Hematopoietic multipotent progenitor cell treated with erythropoietin and hydrocortisone succinate and interleukin-3 and kit ligand, for 6 days (in vitro differentiated cells): Measurements from ENCODE around the gene CTSZ.
"Not testable (repeated sequence)": the region's sequence is repeated elsewhere in the genome, so short reads cannot be mapped to it uniquely, and the experiment has no call there.

Source experiments
- DNase-seq: peaks from one replicate; pipeline ENCODE4 v3.0.0-alpha.2; 2015

The CTSZ gene

DNA sequence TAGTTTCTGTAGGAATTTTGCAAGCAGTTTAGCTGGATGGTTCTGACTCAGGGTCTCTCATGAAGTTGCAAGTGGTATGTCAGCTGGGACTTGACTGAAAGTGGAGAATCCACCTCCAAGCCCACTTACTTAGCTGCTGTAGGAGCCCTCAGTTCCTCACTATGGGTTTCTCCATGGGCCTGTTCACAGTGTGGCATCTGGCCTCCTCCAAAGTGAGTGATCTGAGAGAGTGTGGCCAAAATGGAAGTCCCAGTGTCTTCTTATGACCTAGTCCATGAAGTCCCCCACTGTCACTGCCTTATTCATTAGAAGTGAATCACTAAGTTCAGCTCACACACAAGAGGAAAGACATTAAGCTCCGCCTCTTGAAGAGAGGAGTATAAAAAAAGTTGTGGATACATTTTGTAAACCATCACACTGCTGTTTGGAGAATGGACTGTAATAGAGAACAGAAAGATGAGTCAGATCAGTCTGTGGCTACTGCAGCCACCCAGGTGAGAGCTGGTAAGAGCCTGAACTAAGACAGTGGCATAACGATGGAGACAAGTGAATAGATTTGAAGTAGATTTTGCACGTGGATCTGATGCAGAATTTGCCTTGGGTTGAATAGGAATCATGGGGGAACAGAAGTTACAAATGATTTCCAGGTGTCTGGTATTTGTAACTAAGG lies 30.9 kb downstream of the CTSZ start:
- DNase-seq: no peak

DNA sequence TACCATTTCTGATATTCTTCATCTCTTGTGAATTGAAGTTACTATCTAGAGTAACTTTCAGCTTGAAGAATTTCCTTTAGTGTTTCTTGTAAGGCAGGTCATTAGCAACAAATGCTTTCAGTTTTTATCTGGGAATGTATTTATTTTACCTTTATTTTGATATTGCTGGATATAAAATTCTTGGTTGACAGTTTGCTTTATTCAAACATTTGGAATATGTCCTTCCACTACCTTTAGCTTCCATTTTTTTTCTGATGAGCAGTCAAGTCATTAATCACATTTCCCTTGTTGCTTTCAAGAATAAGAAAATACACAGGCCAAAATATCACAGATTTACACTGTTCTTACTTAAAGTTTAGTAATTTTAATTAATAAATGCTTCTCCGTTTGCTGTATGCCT lies 31.7 kb downstream of the CTSZ start:
- no peak for DNase-seq

DNA sequence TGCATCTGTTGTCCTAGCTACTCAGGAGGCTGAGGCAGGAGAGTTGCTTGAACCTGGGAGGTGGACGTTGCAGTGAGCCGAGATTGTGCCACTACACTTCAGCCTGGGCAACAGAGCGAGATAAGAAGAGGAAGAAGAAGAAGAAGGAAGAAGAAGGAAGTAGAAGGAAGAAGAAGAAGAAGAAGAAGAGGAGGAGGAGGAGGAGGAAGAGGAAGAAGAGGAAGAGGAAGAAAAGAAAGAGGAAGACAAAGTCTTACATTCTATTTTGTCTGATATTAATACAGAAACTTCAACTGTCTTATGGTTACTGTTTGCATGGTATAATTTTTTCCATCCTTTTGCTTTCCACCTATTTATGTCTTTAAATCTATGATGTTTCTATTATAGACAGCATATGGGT lies 33.2 kb downstream of the CTSZ start:
- DNase-seq: no peak

DNA sequence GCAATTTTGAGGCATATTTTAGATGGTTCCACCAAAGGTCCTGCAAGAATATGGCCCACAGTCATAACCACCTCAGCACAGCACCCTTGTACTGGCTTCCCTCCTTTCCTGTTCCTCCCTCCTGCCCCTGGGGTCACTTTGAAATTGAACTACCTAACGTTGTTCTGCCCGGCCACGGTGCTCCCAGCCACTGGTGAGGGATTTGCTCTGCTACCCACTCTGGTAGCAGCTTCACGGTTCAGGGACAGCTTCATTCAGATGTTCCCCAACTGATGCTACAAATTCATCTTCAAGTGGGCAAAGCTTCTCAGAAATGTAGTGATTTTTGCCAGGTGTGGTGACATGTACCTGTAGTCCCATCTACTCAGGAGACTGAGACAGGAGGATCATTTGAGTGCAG lies 33.9 kb downstream of the CTSZ start:
- no peak for DNase-seq

DNA sequence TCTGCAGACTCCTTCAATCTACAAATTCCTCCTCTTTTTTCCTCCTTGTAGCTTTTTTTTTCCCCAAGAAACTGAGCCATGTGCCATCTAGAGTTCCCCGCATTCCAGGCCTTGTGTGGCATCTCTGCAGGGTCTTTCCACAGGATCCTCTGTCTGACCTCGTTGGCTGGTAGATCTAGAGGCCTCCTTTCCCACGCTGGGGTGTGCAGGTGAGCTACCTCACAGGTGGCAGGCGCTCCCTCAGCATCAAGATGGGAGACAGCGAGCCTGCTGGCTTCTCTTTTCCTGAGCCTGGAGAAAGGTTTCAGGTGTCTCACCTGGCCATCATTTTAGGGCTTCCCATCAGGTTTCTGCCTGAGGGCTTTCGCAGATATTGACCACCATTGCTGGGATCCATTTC lies 35.6 kb downstream of the CTSZ start:
- no peak for DNase-seq

DNA sequence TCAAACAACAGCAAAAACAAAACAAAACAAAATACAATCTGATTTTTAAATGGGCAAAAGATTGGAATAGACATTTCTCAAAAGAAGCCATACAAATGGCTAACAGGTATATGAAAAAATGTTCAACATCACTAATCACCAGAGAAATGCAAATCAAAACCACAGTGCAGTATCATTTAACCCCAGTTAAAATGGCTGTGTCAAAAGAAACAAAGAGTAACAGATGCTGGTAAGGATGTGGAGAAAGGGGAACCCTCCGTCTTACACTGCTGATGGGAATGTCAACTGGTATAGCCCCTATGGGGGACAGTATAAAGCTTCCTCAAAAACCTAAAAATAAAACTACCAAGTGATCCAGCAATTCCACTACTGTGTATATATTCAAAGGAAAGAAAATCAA lies 36.9 kb downstream of the CTSZ start:
- no peak for DNase-seq

DNA sequence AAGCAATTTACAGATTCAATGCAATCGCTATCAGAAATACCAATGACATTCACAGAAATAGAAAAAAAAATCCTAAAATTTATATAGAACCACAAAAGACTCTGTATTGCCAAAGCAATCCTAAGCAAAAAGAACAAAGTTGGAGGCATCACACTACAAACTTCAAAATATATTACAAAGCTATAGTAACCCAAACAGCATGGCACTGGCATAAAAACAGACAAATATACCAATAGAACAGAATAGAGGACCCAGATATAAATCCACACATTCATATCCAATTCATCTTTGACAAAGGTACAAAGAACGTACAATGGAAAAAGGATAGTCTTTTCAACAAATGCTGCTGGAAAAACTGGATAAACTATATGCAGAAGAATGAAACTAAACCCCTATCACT lies 37.6 kb downstream of the CTSZ start:
- DNase-seq: no peak

DNA sequence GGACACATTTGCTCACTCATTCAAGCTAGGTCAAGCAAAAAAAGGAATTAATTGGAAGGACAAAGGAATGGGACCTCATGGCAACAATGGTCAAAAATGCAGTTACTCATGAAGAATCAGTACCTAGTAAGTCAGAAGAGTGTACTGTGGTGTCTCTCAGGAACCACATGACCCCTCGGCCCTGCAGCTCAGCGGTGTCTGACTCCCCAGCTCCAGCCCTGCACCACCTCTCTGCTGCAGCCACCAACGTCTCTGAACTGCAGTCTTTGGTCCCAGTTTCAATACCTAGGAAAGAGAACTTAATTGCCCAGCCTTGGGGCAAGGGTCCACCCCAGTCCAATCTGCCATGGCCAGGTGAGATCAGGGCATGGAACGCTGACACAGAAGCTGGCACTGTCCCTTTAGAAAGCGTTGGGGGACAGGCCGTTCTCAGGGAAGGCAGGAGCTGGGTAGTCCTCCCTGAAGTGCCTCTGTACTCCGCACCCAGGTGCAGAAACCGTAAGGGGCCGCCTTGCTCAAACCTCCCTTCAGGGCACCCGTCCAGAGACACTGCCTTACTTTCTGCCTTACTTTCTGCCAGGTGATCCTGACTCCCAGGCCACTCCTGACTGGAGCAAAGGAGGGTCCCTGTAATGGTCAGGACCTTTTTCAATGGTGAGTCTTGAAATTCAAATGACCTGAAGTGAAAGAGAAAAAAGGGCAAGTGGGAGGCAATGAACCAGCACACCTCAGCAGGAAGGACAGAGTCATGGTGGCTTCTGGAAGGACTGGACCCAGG lies 39.2 kb downstream of the CTSZ start:
- DNase-seq: no peak

DNA sequence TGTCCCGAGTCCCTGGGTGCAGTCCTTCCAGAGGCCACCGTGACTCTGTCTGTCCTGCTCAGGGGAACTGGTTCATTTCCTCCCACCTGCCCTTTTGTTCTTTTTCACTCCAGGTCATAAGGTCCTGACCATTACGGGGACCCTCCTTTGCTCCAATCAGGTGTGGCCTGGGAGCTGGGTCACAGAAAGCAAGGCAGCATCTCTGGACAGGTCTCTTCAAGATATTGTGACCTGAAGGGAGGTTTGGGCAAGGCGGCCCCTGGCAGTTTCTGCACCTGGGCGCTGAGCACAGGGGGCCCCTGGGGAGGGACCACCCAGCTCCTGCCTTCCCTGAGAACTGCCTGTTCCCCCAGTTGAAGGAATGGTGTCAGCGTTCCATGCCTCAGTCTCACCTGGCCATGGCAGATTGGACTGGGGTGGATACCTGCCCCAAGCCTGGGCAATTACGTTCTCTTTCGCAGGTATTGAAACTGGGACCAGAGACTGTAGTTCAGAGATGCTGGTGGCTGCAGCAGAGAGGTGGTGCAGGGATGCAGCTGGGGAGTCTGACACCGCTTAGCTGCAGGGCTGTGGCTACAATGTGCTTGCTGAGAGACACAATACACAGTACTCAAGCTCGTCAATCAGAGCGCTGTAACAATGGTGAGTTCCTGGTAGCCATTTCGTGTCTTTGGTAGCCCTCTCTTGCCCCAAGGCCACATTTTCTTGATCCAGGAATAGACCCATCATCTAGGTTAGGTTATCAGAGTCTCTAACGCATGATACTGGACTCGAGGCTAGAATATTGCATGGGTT lies 41.6 kb downstream of the CTSZ start:
- no peak for DNase-seq

DNA sequence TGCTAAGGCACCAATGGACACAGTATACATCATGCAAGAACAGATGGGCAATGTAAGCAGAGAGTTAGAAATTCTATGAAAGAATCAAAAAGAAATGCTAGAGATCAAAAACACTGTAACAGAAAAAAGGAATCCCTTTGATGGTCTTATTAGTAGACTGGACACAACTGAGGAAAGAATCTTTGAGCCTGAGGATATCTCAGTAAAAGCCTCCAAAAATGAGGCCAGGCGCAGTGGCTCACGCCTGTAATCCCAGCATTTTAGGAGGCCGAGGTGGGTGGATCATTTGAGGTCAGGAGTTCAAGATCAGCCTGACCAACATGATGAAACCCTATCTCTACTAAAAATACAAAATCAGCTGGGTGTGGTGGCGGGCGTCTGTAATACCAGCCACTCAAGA lies 43.1 kb downstream of the CTSZ start:
- not testable (repeated sequence) for DNase-seq

DNA sequence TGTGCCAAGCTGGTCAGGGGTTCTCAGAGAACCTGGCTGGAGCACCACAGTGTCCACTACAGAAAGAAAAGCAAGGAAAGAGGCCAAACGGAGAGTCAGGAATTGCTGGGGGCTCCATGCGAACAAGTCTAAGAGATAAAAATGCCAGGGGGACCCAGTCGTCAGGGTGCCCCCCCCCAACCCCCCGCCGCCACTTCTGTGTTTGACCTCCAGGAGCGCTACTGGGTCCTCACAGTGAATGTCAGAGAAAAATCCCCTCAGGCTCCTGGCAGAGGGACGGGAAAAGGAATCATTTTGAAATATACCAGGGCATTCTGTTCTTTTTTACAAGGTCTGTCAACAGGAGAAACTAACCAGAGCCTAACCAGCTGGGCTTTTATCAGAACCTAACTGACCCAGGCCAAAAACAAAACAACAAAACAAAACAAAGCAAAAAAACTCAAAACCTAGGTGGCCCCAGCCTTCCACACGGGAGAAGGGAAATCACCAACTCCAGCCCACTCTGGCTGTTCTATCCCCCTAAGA lies 43.9 kb downstream of the CTSZ start:
- no peak for DNase-seq

DNA sequence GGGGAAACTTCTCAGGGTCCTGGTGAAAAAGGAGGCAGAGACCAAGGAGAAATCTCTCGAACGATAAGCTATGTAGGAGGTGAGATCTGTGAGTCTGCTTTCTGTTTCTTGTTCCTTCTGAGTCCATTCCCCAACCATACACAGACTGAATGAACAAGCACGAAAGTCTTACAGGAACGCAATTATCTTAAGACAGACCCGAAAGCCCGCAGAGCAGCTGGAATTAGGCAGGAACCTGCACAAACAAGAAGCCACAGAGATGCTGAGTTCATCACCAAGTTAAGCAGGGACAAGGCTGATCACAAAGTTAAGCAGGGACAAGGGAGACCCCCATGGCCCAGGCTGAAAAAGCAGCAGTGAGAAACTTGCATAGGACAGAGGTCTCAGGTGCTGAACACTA lies 47.4 kb downstream of the CTSZ start:
- DNase-seq: no peak

DNA sequence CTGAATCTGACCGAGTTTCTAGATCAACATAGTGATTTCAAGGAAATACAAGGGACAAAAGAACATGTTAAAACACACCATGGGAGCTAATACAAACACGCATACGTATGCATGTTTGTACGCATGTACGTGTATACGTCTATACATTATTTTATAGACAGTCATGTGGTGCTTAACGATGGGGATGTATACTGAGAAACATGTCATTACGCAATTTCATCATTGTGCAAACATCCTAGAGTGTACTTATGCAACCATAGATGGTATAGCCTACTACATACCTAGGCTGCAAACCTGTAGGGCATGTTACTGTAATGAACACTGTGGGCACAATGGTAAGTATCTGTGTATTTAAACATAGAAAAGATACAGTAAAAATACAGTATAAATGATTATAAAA lies 51.0 kb downstream of the CTSZ start:
- DNase-seq: peak; percentile 50

DNA sequence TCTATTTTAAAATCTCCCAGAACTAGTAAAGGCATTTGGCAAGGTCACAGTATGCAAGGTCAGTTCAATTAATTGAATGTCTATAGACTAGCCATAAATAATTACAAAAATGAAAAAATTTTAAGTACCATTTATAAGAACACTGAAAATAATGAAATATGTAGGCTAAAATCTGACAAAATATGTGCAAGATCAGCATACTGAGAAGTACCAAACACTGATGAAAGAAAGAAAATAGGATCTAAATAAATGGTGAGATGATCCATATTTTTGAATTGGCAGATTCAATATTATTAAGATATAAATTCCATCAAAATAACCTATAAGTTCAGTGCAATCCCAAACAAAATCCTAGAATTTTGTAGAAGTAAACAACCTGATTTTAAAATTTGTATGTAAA lies 54.0 kb downstream of the CTSZ start:
- DNase-seq: no peak

DNA sequence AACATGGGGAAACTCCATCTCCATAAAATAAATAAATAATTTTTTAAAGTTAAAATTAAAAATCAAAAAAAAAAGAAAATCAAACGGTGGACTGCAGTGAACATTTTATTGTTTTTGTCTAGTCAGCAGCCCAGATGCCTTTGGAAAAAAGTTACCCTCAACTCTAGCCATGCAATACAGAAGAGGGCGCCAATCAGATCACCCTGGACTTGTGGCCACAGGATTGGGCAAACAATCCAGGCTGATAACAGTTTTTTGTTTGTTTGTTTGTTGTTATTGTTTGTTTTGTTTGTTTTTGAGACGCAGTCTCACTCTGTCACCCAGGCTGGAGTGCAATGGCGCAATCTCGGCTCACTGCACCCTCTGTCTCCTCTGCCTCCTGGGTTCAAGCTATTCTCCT lies 56.5 kb downstream of the CTSZ start:
- peak; percentile 18 for DNase-seq

DNA sequence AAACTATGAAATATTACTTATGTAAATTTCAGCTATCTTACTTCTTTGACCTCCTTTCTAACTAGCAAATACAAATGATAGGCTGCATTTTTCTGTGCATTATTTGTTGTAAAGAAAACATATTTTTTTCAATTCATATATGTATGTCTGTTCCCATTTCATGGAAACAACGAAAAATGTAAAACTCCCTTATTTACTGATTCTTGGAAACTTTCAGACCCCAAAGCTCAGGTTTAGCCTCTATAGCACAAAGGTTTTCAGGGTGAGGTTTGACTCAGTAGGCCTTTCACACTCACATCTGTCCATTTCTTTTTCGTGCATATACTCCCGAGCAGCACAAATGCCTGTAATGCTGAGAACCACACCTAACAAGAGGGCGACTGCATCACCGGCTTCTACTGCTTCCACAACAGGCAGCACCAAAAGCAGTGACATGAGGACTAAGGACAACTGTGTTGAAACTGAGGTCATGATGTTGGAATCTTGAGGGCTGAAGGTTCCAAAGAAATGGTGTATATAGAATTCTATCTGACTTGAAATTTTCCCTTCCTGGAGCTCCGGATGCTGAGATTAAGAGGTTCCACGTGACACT lies 59.2 kb downstream of the CTSZ start:
- DNase-seq: not testable (repeated sequence)

DNA sequence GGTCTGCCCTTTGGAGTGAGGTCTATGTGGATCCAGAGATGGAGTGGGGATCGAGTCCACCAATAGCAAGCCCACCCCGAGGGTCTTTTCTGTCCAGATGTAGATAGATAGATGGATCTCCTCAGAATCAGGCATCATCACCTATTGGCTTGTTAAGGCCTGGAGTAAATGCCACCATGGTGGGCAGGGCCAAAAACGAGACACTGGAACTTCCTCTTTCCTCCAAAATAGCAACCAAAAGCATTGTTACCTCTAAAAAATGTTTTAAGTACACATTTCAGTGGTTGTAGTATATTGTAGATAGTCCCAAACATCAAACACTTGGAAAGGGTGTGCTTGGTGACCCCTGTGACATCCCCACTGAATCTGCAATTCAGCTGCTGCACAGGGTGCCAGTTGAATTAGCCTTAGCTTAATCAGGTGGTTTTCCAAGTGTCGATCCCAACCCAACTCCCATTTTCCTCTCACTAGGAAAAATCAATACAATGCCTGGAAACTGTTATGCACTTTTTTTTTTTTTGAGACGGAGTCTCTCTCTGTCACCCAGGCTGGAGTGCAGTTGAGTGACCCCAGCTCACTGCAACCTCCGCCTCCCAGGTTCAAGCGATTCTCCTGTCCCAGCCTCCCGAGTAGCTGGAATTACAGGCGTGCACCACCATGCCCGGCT lies 61.0 kb downstream of the CTSZ start:
- peak; percentile 12 for DNase-seq
